KMS-11 (cell line): ENCODE data around the gene PARVA.

Experiments used
- H2AFZ ChIP-seq: fragments of 200-600 bp; sonication (generic); 2 replicates; pipeline ENCODE4 v1.6.1; 2016; ENCODE audit warnings: antibody characterized with exemption, mixed run types, low read depth
- H3K27ac ChIP-seq: fragments of 200-600 bp; sonication (generic); 2 replicates; pipeline ENCODE4 v1.6.1; 2016; ENCODE audit warnings: mild to moderate bottlenecking, mixed run types
- H3K27me3 ChIP-seq: fragments of 200-600 bp; sonication (generic); 2 replicates; pipeline ENCODE4 v1.6.1; 2017; ENCODE audit warnings: mild to moderate bottlenecking, low read depth, mixed run types, moderate library complexity; ENCODE audit not compliant: insufficient read depth
- H3K36me3 ChIP-seq: fragments of 200-600 bp; sonication (generic); 2 replicates; pipeline ENCODE4 v1.6.1; 2017; ENCODE audit warnings: mild to moderate bottlenecking, mixed run types; ENCODE audit not compliant: insufficient read depth
- H3K4me1 ChIP-seq: fragments of 200-600 bp; sonication (generic); 2 replicates; pipeline ENCODE4 v1.6.1; 2016; ENCODE audit warnings: mild to moderate bottlenecking, low read depth, mixed run types; ENCODE audit not compliant: poor library complexity, severe bottlenecking
- H3K4me2 ChIP-seq: fragments of 200-600 bp; sonication (generic); 2 replicates; pipeline ENCODE4 v1.7.0; 2016; ENCODE audit warnings: mild to moderate bottlenecking, mixed run types
- H3K4me3 ChIP-seq: fragments of 200-600 bp; sonication (generic); IDR thresholded peaks from 2 replicates; pipeline ENCODE4 v1.6.1; 2017; ENCODE audit warnings: low read depth, low read length, mixed read lengths; ENCODE audit not compliant: insufficient read depth
- H3K79me2 ChIP-seq: fragments of 200-600 bp; sonication (generic); 2 replicates; pipeline ENCODE4 v1.6.1; 2016; ENCODE audit warnings: low read depth, mixed run types; ENCODE audit not compliant: insufficient read depth
- H3K9ac ChIP-seq: fragments of 200-600 bp; sonication (generic); 2 replicates; pipeline ENCODE4 v1.6.1; 2016; ENCODE audit warnings: mild to moderate bottlenecking, mixed run types
- H4K20me1 ChIP-seq: fragments of 200-600 bp; sonication (generic); 2 replicates; pipeline ENCODE4 v1.6.1; 2016; ENCODE audit warnings: mild to moderate bottlenecking, mixed run types; ENCODE audit not compliant: insufficient read depth
- TF ChIP-seq, protein P1 (sequence below): fragments of 200-600 bp; sonication (generic); conservative IDR thresholded peaks from 2 replicates; pipeline ENCODE4 v1.6.1; 2017; ENCODE audit warnings: low read depth, mild to moderate bottlenecking, antibody characterized with exemption, low read length, moderate library complexity, mixed read lengths

The PARVA gene

DNA sequence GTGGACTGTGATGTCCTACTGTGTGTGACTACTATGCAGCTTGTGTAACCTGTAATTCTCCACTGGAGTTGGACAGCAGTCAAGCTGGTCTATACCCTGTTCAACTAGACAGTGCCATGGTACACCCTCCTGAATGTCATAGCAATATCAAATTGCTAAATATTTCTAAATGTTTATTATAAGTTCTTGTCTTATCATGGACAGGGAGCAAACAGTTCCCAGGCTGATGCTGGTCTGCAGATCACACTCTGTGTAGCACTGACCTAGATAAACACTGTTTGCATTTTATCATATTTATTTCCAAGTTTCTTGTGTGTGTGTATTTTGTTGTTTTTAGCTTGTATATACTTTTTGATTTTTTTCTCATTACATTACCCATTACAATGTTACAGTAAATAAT is 22.0 kb downstream of the PARVA start:
- no peaks in the 10 kb centered on the region for H3K4me1 ChIP-seq

DNA sequence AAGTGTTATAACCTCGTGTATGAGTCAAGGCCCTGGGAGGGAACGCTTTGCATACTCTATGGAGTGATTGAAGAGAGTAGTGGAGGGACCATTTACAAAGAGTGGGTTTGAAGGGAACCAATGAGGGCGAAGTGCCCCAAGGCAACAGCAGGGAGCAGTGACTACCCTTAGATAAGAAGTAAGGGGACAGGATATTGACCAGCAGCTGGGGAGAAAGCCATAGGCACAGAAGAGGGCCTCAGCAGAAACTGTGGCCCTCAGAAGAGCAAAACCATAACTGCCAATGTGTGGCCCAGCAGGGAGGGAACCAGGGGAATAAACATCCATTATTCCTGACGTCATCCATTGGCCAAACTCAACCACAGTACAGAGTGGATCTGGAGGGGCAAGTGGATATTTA is 24.7 kb downstream of the PARVA start:
- Histone ChIP-seq H3K27me3 (no peaks in the 10 kb centered on the region), H3K9ac (no peak overlapping the region), H3K4me2 (no peak overlapping the region), H3K4me3 (no peak overlapping the region), H4K20me1 (no peaks in the 10 kb centered on the region), H2AFZ (no peak overlapping the region), H3K4me1 (no peaks in the 10 kb centered on the region), H3K79me2 (no peaks in the 10 kb centered on the region), H3K36me3 (no peaks in the 10 kb centered on the region), H3K27ac (no peak overlapping the region)
- TF ChIP-seq, protein P1, sequence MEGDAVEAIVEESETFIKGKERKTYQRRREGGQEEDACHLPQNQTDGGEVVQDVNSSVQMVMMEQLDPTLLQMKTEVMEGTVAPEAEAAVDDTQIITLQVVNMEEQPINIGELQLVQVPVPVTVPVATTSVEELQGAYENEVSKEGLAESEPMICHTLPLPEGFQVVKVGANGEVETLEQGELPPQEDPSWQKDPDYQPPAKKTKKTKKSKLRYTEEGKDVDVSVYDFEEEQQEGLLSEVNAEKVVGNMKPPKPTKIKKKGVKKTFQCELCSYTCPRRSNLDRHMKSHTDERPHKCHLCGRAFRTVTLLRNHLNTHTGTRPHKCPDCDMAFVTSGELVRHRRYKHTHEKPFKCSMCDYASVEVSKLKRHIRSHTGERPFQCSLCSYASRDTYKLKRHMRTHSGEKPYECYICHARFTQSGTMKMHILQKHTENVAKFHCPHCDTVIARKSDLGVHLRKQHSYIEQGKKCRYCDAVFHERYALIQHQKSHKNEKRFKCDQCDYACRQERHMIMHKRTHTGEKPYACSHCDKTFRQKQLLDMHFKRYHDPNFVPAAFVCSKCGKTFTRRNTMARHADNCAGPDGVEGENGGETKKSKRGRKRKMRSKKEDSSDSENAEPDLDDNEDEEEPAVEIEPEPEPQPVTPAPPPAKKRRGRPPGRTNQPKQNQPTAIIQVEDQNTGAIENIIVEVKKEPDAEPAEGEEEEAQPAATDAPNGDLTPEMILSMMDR: no peak

More for the DNA sequence above, 22.0 kb downstream of the PARVA start:
- H2AFZ ChIP-seq: no peak overlapping the region
- no peak overlapping the region for H3K27ac ChIP-seq
- no peak overlapping the region for H3K9ac ChIP-seq
- no peak overlapping the region for H3K4me3 ChIP-seq
- TF ChIP-seq, protein P1: no peak
- no peaks in the 10 kb centered on the region for H4K20me1 ChIP-seq
- no peaks in the 10 kb centered on the region for H3K27me3 ChIP-seq
- H3K4me2 ChIP-seq: no peak overlapping the region
- H3K36me3 ChIP-seq: no peaks in the 10 kb centered on the region
- no peaks in the 10 kb centered on the region for H3K79me2 ChIP-seq

DNA sequence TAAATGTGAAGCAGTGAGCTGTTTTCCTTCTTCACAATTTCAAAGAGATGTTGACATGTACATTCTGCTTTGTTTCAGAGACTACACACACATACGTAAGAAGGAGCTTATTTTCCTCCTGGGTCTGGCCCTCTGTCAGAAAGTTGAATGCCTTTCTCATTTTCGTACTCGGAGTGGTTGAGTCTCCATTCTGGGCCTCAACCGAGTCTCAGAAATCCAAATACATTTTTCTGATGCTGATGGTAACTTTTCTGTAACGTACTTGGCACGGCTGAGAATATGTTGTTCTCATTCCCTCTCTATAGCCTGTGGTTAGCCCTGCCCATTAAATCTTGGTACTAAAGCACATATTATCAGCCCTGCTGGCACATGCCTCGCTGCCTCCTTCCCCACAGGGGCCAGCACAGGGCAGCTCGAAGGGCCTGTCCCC is 25.3 kb downstream of the PARVA start:
- Histone ChIP-seq H3K27ac (no peak overlapping the region), H3K36me3 (no peaks in the 10 kb centered on the region), H4K20me1 (no peaks in the 10 kb centered on the region), H3K27me3 (no peaks in the 10 kb centered on the region), H2AFZ (no peak overlapping the region), H3K79me2 (no peaks in the 10 kb centered on the region), H3K4me3 (no peak overlapping the region), H3K4me2 (no peak overlapping the region), H3K4me1 (no peaks in the 10 kb centered on the region), H3K9ac (no peak overlapping the region)
- TF ChIP-seq, protein P1: no peak

DNA sequence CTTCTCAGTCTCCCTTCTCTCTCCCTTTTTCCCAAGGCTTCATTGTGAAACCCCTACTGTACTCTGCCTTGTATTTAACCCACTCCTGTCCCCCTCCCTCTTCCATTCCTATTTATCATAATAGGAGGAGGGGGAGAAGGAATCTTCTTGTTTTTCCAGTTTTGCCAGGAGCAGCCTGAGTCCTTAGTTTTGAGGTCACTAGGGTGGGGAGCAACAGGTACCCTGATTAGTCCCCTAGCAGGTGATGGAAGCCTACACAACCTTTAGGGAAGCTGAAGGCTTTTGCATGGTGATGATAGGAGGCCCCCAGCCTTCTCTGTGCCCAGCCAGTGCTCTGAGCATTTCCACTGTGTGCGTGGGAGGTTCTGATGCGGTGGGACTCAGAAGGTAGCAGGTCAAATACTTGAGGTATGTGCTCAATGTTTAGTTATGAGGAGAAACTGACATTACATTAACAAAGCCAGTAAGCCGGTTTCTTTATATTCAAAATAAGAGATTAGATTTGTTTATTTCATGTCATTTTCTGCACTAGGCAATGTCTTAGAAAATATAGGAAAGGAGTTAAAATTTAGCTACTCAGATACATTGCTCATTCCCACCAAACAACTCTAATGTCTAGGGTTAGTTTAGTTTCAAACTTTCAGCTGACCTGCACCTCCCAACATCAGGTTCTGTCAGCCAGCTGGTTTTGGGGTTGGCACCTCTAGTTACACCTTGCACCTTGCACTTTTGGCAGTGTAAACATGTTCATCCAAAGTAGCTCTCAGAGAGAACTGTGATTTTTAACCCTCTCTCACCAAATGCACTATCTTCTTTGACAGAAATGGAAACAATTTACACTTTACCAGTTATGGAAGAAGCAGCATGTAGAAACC is 26.0 kb downstream of the PARVA start:
- Histone ChIP-seq H3K4me1 (no peaks in the 10 kb centered on the region), H3K27me3 (no peaks in the 10 kb centered on the region), H3K4me3 (no peak overlapping the region), H3K9ac (no peak overlapping the region), H2AFZ (no peak overlapping the region), H3K36me3 (no peaks in the 10 kb centered on the region), H3K4me2 (no peak overlapping the region), H3K79me2 (no peaks in the 10 kb centered on the region), H3K27ac (no peak overlapping the region), H4K20me1 (no peaks in the 10 kb centered on the region)
- TF ChIP-seq, protein P1: no peak
